Astrocyte (in vitro differentiated cells and primary cell): ENCODE results near the gene CSAD. TPM values are rescaled to one million over a fixed set of nuclear protein-coding genes. Genes with fewer than 3 reads are reported as not detected.
A peak's percentile ranks its signal among the peaks of the same experiment; 100 is the strongest.
"Not testable (repeated sequence)": the region's sequence is repeated elsewhere in the genome, so short reads cannot be mapped to it uniquely, and the experiment has no call there.

Experiments
- DNase-seq: peaks from one replicate; pipeline ENCODE4 v3.0.0-alpha.2; 2010; ENCODE audit warnings: low read depth
- FAIRE-seq: peaks from 2 replicates; lab custom pipeline; 2011; peaks lifted over from hg19 to GRCh38; lab: Jason Lieb, UNC
- H2AFZ ChIP-seq: 2 replicates; pipeline ENCODE4 v1.6.0; 2012; ENCODE audit warnings: low read depth, low read length, inconsistent platforms
- H3K27ac ChIP-seq: 2 replicates; pipeline ENCODE4 v1.5.1; 2011; ENCODE audit warnings: low read depth, low read length, inconsistent platforms
- H3K27me3 ChIP-seq: 2 replicates; pipeline ENCODE4 v1.6.0; 2011; ENCODE audit warnings: low read length, inconsistent platforms; ENCODE audit not compliant: insufficient read depth
- H3K36me3 ChIP-seq: 2 replicates; pipeline ENCODE4 v1.5.1; 2011; ENCODE audit warnings: low read length, inconsistent platforms; ENCODE audit not compliant: insufficient read depth
- H3K4me1 ChIP-seq: 2 replicates; pipeline ENCODE4 v1.5.1; 2011; ENCODE audit warnings: low read length, inconsistent platforms; ENCODE audit not compliant: insufficient read depth
- H3K4me2 ChIP-seq: 2 replicates; pipeline ENCODE4 v1.6.0; 2012; ENCODE audit warnings: low read length, inconsistent platforms
- H3K4me3 ChIP-seq: 2 replicates; pipeline ENCODE4 v1.5.1; 2011; ENCODE audit warnings: low read depth, mild to moderate bottlenecking, low read length, inconsistent platforms; ENCODE audit not compliant: insufficient read depth
- H3K79me2 ChIP-seq: 2 replicates; pipeline ENCODE4 v1.6.0; 2012; ENCODE audit warnings: mild to moderate bottlenecking, low read length, inconsistent platforms; ENCODE audit not compliant: insufficient read depth
- H3K9ac ChIP-seq: 2 replicates; pipeline ENCODE4 v1.6.0; 2012; ENCODE audit warnings: mild to moderate bottlenecking, low read length, inconsistent platforms
- H3K9me3 ChIP-seq: 2 replicates; pipeline ENCODE4 v1.5.1; 2012; ENCODE audit warnings: low read depth, mild to moderate bottlenecking, low read length, inconsistent platforms; ENCODE audit not compliant: insufficient read depth
- H4K20me1 ChIP-seq: 2 replicates; pipeline ENCODE4 v1.6.0; 2012; ENCODE audit warnings: low read length, inconsistent platforms; ENCODE audit not compliant: insufficient read depth
- H3K27ac Mint-ChIP-seq: one replicate; pipeline ENCODE4 v1.8.0; 2021; ENCODE audit warnings: mild to moderate bottlenecking, mixed read lengths; ENCODE audit not compliant: unreplicated experiment
- H3K27me3 Mint-ChIP-seq: one replicate; pipeline ENCODE4 v1.8.0; 2021; ENCODE audit warnings: low read depth, mixed read lengths; ENCODE audit not compliant: unreplicated experiment
- H3K36me3 Mint-ChIP-seq: one replicate; pipeline ENCODE4 v1.8.0; 2021; ENCODE audit warnings: low read depth, mixed read lengths; ENCODE audit not compliant: unreplicated experiment
- H3K4me1 Mint-ChIP-seq: one replicate; pipeline ENCODE4 v1.8.0; 2021; ENCODE audit warnings: low read depth, mixed read lengths; ENCODE audit not compliant: unreplicated experiment
- H3K4me3 Mint-ChIP-seq: one replicate; pipeline ENCODE4 v1.8.0; 2021; ENCODE audit warnings: mild to moderate bottlenecking, moderate library complexity, mixed read lengths; ENCODE audit not compliant: unreplicated experiment
- H3K9me3 Mint-ChIP-seq: one replicate; pipeline ENCODE4 v1.8.0; 2021; ENCODE audit warnings: mild to moderate bottlenecking, mixed read lengths; ENCODE audit not compliant: unreplicated experiment
- EZH2 ChIP-seq: IDR thresholded peaks from 2 replicates; pipeline ENCODE4 v1.6.1; 2012; ENCODE audit warnings: mild to moderate bottlenecking, low read length, inconsistent platforms; ENCODE audit not compliant: insufficient read depth
- total RNA-seq: library from RNA; stranded (reverse); gene quantifications from 2 replicates; pipeline ENCODE4 v1.2.1, GENCODE V29; 2021
- TF ChIP-seq, protein P1 (sequence below): IDR thresholded peaks from 2 replicates; pipeline ENCODE4 v1.5.1; 2011; ENCODE audit warnings: low read depth, mild to moderate bottlenecking, inconsistent platforms, low read length, moderate library complexity; ENCODE audit not compliant: insufficient read depth

The CSAD gene
- total RNA-seq, 1 donor from 2014 or later: 19.4 TPM

DNA sequence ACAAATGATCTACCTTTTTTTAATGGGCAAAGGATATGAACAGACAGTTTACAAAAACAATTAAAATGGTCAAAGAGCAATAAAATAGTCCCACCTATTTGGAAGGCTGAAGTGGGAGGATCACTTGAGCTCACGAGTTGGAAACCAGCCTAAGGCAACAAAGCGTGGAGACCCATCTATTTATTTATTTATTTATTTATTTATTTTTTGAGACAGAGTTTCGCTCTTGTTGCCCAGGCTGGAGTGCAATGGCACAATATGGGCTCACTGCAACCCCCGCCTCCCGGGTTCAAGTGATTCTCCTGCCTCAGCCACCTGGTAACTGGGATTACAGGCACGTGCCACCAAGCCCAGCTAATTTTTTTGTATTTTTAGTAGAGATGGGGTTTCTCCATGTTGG, 3.3 kb downstream of the CSAD start:
- not testable (repeated sequence) for H3K36me3 ChIP-seq, DNase-seq, H3K9me3 ChIP-seq, H3K4me3 ChIP-seq, H3K9me3 Mint-ChIP-seq, H3K27ac Mint-ChIP-seq, H3K9ac ChIP-seq, H3K4me3 Mint-ChIP-seq, H3K4me2 ChIP-seq, H3K27me3 ChIP-seq, H3K27me3 Mint-ChIP-seq, FAIRE-seq, H2AFZ ChIP-seq, H3K27ac ChIP-seq
- Histone ChIP-seq H3K79me2 (peaks cover 19% of the 10 kb centered on the region), H3K4me1 (peaks cover 26% of the 10 kb centered on the region), H4K20me1 (peaks cover 15% of the 10 kb centered on the region)
- peaks cover 25% of the 10 kb centered on the region for H3K4me1 Mint-ChIP-seq
- peaks cover 11% of the 10 kb centered on the region for H3K36me3 Mint-ChIP-seq

DNA sequence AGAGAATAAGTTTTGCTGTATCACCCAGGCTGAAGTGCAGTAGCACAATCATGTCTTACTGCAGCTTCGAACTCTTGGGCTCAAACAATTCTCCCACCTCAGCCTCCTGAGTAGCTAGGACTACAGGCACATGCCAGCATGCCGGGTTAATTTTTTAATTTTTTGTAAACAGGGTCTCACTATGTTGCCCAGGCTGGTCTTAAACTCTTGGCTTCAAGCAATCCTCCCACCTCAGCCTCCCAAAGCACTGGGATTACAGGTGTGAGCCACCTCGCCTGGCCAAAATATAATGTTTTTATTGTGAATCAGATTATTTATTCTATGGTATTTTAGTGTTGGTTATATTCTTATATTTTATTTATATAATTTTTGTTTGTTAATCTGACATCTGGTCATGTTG, 4.0 kb downstream of the CSAD start:
- Mint-ChIP-seq H3K27ac (no peak overlapping the region), H3K36me3 (peaks cover 7% of the 10 kb centered on the region), H3K27me3 (no peaks in the 10 kb centered on the region), H3K4me3 (no peak overlapping the region), H3K9me3 (no peaks in the 10 kb centered on the region), H3K4me1 (peaks cover 25% of the 10 kb centered on the region)
- H3K27ac ChIP-seq: no peak overlapping the region
- no peaks in the 10 kb centered on the region for H3K27me3 ChIP-seq
- DNase-seq (no peak), FAIRE-seq (no peak)
- H3K36me3 ChIP-seq: peaks cover 1% of the 10 kb centered on the region
- peaks cover 8% of the 10 kb centered on the region for H4K20me1 ChIP-seq
- no peak overlapping the region for H2AFZ ChIP-seq
- TF ChIP-seq EZH2: no peak
- TF ChIP-seq, protein P1, sequence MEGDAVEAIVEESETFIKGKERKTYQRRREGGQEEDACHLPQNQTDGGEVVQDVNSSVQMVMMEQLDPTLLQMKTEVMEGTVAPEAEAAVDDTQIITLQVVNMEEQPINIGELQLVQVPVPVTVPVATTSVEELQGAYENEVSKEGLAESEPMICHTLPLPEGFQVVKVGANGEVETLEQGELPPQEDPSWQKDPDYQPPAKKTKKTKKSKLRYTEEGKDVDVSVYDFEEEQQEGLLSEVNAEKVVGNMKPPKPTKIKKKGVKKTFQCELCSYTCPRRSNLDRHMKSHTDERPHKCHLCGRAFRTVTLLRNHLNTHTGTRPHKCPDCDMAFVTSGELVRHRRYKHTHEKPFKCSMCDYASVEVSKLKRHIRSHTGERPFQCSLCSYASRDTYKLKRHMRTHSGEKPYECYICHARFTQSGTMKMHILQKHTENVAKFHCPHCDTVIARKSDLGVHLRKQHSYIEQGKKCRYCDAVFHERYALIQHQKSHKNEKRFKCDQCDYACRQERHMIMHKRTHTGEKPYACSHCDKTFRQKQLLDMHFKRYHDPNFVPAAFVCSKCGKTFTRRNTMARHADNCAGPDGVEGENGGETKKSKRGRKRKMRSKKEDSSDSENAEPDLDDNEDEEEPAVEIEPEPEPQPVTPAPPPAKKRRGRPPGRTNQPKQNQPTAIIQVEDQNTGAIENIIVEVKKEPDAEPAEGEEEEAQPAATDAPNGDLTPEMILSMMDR: no peak
- peaks cover 25% of the 10 kb centered on the region for H3K4me1 ChIP-seq
- H3K4me2 ChIP-seq: no peak overlapping the region
- peaks cover 12% of the 10 kb centered on the region for H3K79me2 ChIP-seq
- no peak overlapping the region for H3K4me3 ChIP-seq
- no peak overlapping the region for H3K9ac ChIP-seq
- no peaks in the 10 kb centered on the region for H3K9me3 ChIP-seq

DNA sequence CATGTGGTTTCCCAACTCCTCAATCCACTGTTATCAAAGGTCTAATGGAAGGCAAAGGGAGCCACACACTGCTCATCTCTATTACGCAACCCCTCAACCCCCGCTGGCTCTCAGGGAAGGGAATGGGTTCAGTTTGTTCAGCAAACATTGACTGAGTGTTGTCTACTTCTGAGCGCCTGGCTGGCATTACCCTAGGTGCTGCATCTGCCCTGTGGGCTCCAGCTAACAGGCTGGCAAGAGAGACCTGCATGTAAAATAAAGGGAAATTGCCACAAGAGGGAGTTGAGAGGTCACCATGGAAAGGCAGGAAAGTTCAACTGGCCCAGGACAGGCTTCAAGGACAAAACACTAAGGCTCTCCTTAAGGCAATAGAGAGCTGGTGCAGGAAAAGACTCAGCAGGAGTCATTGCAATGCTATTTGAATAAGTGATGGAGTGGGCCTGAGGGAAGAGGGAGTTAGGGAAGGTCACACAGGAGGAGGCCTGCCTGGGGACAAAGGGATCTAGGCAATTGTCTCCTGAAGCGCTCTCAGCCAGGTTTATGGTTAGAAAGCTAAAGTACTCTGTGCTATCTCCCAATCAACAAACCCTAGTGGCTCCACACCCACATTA, 5.7 kb downstream of the CSAD start:
- H3K4me3 ChIP-seq: no peak overlapping the region
- FAIRE-seq (no peak), DNase-seq (peak; percentile 6)
- Mint-ChIP-seq H3K4me3 (no peak overlapping the region), H3K9me3 (no peaks in the 10 kb centered on the region), H3K36me3 (peaks cover 12% of the 10 kb centered on the region), H3K27me3 (no peaks in the 10 kb centered on the region), H3K27ac (no peak overlapping the region), H3K4me1 (peaks cover 25% of the 10 kb centered on the region)
- H3K4me2 ChIP-seq: peak overlapping the region; percentile 19
- TF ChIP-seq, protein P1: no peak
- no peak for TF ChIP-seq EZH2
- no peaks in the 10 kb centered on the region for H4K20me1 ChIP-seq
- peaks cover 25% of the 10 kb centered on the region for H3K4me1 ChIP-seq
- H3K79me2 ChIP-seq: peaks cover 3% of the 10 kb centered on the region
- H3K9me3 ChIP-seq: no peaks in the 10 kb centered on the region
- no peak overlapping the region for H3K9ac ChIP-seq
- H2AFZ ChIP-seq: no peak overlapping the region
- H3K36me3 ChIP-seq: peaks cover 4% of the 10 kb centered on the region
- H3K27ac ChIP-seq: no peak overlapping the region
- no peaks in the 10 kb centered on the region for H3K27me3 ChIP-seq
